HL-60 (cell line): ENCODE data around the gene SS18.

ENCODE experiments used
- DNase-seq, 2 experiments: peaks; one replicate each; pipeline ENCODE4 v3.0.0-alpha.2; 2010 to 2020; ENCODE audit warnings: low read depth in 1 of 2, low spot score in 1 of 2
- H3K27ac ChIP-seq: fragments of 250-450 bp; sonication (Bioruptor Pico); replicated peaks from 2 replicates; pipeline ENCODE4 v1.5.1; 2020; ENCODE audit warnings: mild to moderate bottlenecking, moderate library complexity
- H3K27me3 ChIP-seq: fragments of 250-450 bp; sonication (Bioruptor Pico); 2 replicates; pipeline ENCODE4 v1.5.1; 2021; ENCODE audit warnings: mild to moderate bottlenecking, moderate library complexity; ENCODE audit not compliant: insufficient read depth, poor library complexity, severe bottlenecking
- H3K4me3 ChIP-seq: replicated peaks from 2 replicates; pipeline ENCODE4 v1.5.1; 2011; ENCODE audit warnings: mild to moderate bottlenecking, control low read depth, low read length; ENCODE audit not compliant: insufficient read depth
- GABPA ChIP-seq: IDR thresholded peaks from 2 replicates; pipeline ENCODE4 v1.6.1; 2012; ENCODE audit warnings: low read depth
- POLR2AphosphoS5 ChIP-seq: IDR thresholded peaks from 2 replicates; pipeline ENCODE4 v1.6.1; 2012; ENCODE audit warnings: low read depth
- SPI1 ChIP-seq: IDR thresholded peaks from 2 replicates; pipeline ENCODE4 v1.6.1; 2012; ENCODE audit warnings: low read depth, mild to moderate bottlenecking, borderline replicate concordance
- TF ChIP-seq, protein P1 (sequence below): IDR thresholded peaks from 2 replicates; pipeline ENCODE4 v1.6.1; 2012; ENCODE audit warnings: low read depth; ENCODE audit not compliant: insufficient replicate concordance
- TF ChIP-seq, protein P2 (sequence below): IDR thresholded peaks from one replicate; pipeline ENCODE4 v1.5.1; 2011; ENCODE audit warnings: low read length, control low read depth, inconsistent platforms; ENCODE audit not compliant: insufficient read depth

SS18 gene

GRCh38 chr18:26096852-26097251 lies 6.4 kb upstream of the SS18 start:
- TF ChIP-seq GABPA (no peak), SPI1 (no peak), POLR2AphosphoS5 (no peak)
- TF ChIP-seq, protein P1, sequence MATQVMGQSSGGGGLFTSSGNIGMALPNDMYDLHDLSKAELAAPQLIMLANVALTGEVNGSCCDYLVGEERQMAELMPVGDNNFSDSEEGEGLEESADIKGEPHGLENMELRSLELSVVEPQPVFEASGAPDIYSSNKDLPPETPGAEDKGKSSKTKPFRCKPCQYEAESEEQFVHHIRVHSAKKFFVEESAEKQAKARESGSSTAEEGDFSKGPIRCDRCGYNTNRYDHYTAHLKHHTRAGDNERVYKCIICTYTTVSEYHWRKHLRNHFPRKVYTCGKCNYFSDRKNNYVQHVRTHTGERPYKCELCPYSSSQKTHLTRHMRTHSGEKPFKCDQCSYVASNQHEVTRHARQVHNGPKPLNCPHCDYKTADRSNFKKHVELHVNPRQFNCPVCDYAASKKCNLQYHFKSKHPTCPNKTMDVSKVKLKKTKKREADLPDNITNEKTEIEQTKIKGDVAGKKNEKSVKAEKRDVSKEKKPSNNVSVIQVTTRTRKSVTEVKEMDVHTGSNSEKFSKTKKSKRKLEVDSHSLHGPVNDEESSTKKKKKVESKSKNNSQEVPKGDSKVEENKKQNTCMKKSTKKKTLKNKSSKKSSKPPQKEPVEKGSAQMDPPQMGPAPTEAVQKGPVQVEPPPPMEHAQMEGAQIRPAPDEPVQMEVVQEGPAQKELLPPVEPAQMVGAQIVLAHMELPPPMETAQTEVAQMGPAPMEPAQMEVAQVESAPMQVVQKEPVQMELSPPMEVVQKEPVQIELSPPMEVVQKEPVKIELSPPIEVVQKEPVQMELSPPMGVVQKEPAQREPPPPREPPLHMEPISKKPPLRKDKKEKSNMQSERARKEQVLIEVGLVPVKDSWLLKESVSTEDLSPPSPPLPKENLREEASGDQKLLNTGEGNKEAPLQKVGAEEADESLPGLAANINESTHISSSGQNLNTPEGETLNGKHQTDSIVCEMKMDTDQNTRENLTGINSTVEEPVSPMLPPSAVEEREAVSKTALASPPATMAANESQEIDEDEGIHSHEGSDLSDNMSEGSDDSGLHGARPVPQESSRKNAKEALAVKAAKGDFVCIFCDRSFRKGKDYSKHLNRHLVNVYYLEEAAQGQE: no peak
- TF ChIP-seq, protein P2, sequence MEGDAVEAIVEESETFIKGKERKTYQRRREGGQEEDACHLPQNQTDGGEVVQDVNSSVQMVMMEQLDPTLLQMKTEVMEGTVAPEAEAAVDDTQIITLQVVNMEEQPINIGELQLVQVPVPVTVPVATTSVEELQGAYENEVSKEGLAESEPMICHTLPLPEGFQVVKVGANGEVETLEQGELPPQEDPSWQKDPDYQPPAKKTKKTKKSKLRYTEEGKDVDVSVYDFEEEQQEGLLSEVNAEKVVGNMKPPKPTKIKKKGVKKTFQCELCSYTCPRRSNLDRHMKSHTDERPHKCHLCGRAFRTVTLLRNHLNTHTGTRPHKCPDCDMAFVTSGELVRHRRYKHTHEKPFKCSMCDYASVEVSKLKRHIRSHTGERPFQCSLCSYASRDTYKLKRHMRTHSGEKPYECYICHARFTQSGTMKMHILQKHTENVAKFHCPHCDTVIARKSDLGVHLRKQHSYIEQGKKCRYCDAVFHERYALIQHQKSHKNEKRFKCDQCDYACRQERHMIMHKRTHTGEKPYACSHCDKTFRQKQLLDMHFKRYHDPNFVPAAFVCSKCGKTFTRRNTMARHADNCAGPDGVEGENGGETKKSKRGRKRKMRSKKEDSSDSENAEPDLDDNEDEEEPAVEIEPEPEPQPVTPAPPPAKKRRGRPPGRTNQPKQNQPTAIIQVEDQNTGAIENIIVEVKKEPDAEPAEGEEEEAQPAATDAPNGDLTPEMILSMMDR: no peak
- H3K4me3 ChIP-seq: no peak overlapping the region
- no peak overlapping the region for H3K27ac ChIP-seq
- no peak for DNase-seq
- H3K27me3 ChIP-seq: no peaks in the 10 kb centered on the region

DNA sequence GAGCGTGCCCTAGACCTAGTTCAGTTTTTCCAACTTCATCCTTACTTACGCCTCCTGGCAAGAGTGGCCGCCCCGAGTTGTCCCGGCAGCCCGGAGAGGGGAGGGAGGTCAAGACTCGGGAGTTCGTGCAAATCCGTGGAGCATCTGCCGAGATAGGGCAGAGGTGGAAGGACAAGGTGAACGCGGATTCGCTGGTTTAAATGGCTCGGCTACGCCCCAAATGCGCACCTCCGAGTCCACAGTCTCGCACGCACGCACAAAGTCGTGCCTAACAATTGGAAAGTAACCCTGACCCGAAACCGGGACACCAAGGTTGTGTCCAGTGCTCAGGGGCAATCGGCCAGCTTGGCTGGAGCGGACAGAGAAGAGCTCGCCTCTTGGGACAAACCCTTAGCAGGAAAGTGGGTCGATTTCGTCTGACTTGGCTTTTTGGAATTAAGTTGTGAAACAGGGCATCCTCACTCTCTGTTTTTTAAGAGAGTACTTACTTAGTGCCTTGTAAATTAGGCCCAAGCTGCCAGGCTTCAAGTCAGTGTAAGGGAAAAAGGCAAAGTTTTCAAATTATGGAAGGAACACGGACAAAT lies 726 bp upstream of the SS18 start:
- TF ChIP-seq POLR2AphosphoS5 (peak; percentile 32), SPI1 (no peak), GABPA (peak; percentile 3; the same call in 1 of the 2 replicates)
- TF ChIP-seq, protein P2: no peak
- TF ChIP-seq, protein P1: no peak

DNA sequence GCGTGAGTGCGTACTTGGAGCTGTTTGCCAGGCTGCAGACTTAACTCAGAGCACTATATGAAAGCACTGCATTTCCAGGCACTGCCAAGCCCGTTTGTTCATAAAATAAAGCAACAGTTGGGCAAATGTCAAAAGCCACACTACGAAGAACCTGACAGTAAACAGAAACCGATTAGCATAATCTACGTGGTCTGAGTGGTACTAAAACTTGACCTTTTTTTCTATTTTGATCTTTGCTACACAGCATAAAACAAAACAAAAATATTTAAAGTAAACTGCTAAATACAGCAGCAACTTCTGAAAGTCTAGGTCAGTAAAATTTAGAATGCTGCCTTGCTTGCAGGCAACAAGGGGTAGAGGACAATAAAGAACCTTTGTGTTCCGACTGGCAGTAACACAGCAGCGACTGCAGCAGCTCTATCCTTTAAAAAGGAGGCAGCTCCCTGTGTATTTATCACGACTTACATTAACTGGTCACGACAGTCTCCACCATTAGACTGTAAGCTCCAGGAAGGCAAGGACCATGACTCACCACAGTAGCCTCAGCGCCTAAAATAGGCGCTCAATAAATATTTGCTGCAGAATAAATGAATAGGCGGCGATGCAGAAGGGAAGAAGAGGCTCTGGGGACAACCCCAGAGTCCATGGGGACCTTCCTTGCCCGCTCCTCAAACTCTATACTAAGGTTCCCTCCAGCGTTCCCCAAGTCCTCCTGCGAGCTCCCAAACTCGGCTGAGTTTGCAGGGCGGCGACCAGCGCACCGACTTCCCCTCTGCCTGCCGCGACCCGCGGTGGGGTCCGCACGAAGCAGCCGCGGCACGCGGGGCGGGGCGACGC lies 902 bp downstream of the SS18 start:
- peak overlapping the region; percentile 92 for H3K4me3 ChIP-seq
- DNase-seq: peak in 1 of 2 experiments; percentile 45
- peak overlapping the region; percentile 96 for H3K27ac ChIP-seq
- no peak for TF ChIP-seq GABPA
- peak; percentile 61; the same call in 1 of the 2 replicates for TF ChIP-seq SPI1
- H3K27me3 ChIP-seq: no peaks in the 10 kb centered on the region

More for the DNA sequence above, 726 bp upstream of the SS18 start:
- Histone ChIP-seq H3K27ac (peak overlapping the region; percentile 96), H3K27me3 (no peaks in the 10 kb centered on the region), H3K4me3 (peak overlapping the region; percentile 92)
- peak in 1 of 2 experiments; percentile 31 for DNase-seq

DNA sequence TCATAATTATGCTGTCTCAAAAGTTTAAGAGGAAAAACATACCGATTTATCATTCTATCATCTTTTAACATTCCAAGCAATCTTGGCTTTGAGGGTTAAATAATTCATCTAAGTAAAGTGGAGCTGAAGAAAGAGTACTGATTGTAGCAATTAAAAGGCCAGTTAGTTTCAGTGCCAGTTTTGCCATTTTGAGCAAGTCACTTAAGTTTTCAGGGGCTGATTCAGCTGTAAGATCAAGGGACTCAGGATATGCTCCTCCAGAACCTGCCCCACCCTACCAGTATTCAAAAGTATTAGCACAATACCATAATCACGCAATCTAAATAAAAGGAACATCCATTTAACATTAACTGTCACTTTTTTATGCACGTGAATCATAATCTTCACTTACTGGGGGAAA lies 1.9 kb downstream of the SS18 start:
- no peak for DNase-seq
- H3K4me3 ChIP-seq: peak overlapping the region; percentile 92
- TF ChIP-seq POLR2AphosphoS5 (no peak), SPI1 (no peak), GABPA (no peak)
- TF ChIP-seq, protein P2: no peak
- TF ChIP-seq, protein P1: no peak
- no peaks in the 10 kb centered on the region for H3K27me3 ChIP-seq
- no peak overlapping the region for H3K27ac ChIP-seq
